GM23338 (cell line): Measurements from ENCODE around the gene CHST14. TPM values are rescaled to one million over a fixed set of nuclear protein-coding genes. Genes with fewer than 3 reads are reported as not detected.

ENCODE experiments used
- ATAC-seq: fragments of 200-7000 bp; cut with Tn5 transposase; 3 replicates; pipeline ENCODE4 v1.9.1; 2020
- DNase-seq: peaks from one replicate; pipeline ENCODE4 v3.0.0-alpha.2; 2015; ENCODE audit warnings: low spot score
- H2AFZ ChIP-seq: fragments of 200-600 bp; sonication (generic); 2 replicates; pipeline ENCODE4 v1.8.0; 2016; ENCODE audit warnings: antibody characterized with exemption, mild to moderate bottlenecking, moderate library complexity
- H3F3A ChIP-seq: fragments of 200-600 bp; sonication (generic); replicated peaks from 2 replicates; pipeline ENCODE4 v1.8.0; 2017; ENCODE audit warnings: antibody characterized with exemption, mixed run types, low read depth
- H3K27ac ChIP-seq: fragments of 200-600 bp; sonication (generic); 2 replicates; pipeline ENCODE4 v1.6.1; 2016; ENCODE audit warnings: low read depth
- H3K27me3 ChIP-seq: fragments of 200-600 bp; sonication (generic); 2 replicates; pipeline ENCODE4 v1.8.0; 2016; ENCODE audit warnings: mild to moderate bottlenecking, mixed run types, moderate library complexity; ENCODE audit not compliant: insufficient read depth
- H3K36me3 ChIP-seq: fragments of 200-600 bp; sonication (generic); 2 replicates; pipeline ENCODE4 v1.8.0; 2016; ENCODE audit warnings: mild to moderate bottlenecking; ENCODE audit not compliant: insufficient read depth
- H3K4me1 ChIP-seq: fragments of 200-600 bp; sonication (generic); 2 replicates; pipeline ENCODE4 v1.8.0; 2016; ENCODE audit warnings: mild to moderate bottlenecking, moderate library complexity; ENCODE audit not compliant: insufficient read depth
- H3K4me2 ChIP-seq: fragments of 200-600 bp; sonication (generic); 2 replicates; pipeline ENCODE4 v1.7.1; 2017; ENCODE audit warnings: mixed run types
- H3K4me3 ChIP-seq: fragments of 200-600 bp; sonication (generic); 2 replicates; pipeline ENCODE4 v1.6.1; 2016; ENCODE audit warnings: mixed run types
- H3K79me2 ChIP-seq: fragments of 200-600 bp; sonication (generic); replicated peaks from 2 replicates; pipeline ENCODE4 v1.8.0; 2017; ENCODE audit warnings: mild to moderate bottlenecking; ENCODE audit not compliant: insufficient read depth
- H3K9me2 ChIP-seq: fragments of 200-600 bp; sonication (generic); 2 replicates; pipeline ENCODE4 v1.8.0; 2017; ENCODE audit not compliant: insufficient read depth
- H4K20me1 ChIP-seq: fragments of 200-600 bp; sonication (generic); replicated peaks from 2 replicates; pipeline ENCODE4 v1.8.0; 2017; ENCODE audit warnings: mild to moderate bottlenecking; ENCODE audit not compliant: insufficient read depth
- H3K27ac Mint-ChIP-seq: 2 replicates; pipeline ENCODE4 v1.8.0; 2020; ENCODE audit warnings: inconsistent platforms, mild to moderate bottlenecking, moderate library complexity, mixed read lengths
- H3K27me3 Mint-ChIP-seq: 3 replicates; pipeline ENCODE4 v1.8.0; 2022; ENCODE audit warnings: low read depth, mild to moderate bottlenecking, moderate library complexity, mixed read lengths, inconsistent platforms; ENCODE audit not compliant: insufficient read depth, poor library complexity
- H3K36me3 Mint-ChIP-seq: 3 replicates; pipeline ENCODE4 v1.8.0; 2021; ENCODE audit warnings: low read depth, mild to moderate bottlenecking, inconsistent platforms, moderate library complexity, mixed read lengths
- H3K4me1 Mint-ChIP-seq: 3 replicates; pipeline ENCODE4 v1.8.0; 2020; ENCODE audit warnings: mild to moderate bottlenecking, inconsistent platforms, mixed read lengths
- H3K4me3 Mint-ChIP-seq: 3 replicates; pipeline ENCODE4 v1.8.0; 2021; ENCODE audit warnings: moderate library complexity, mild to moderate bottlenecking, inconsistent platforms, mixed read lengths
- H3K9me3 Mint-ChIP-seq: 3 replicates; pipeline ENCODE4 v1.8.0; 2020; ENCODE audit warnings: moderate library complexity, mild to moderate bottlenecking, inconsistent platforms, mixed read lengths
- CREB1 ChIP-seq: fragments of 250-450 bp; sonication (Bioruptor Pico); IDR thresholded peaks from 2 replicates; pipeline ENCODE4 v1.5.0; 2020; ENCODE audit warnings: low read depth, mild to moderate bottlenecking, moderate library complexity
- EZH2 ChIP-seq: fragments of 200-600 bp; sonication (generic); IDR thresholded peaks from one replicate; pipeline ENCODE4 v1.8.0; 2017; ENCODE audit warnings: antibody characterized with exemption, mild to moderate bottlenecking, low read depth; ENCODE audit not compliant: unreplicated experiment
- EZH2phosphoT487 ChIP-seq: fragments of 200-600 bp; sonication (generic); IDR thresholded peaks from one replicate; pipeline ENCODE4 v1.8.1; 2018; ENCODE audit warnings: antibody characterized with exemption; ENCODE audit not compliant: unreplicated experiment
- JUNB ChIP-seq: IDR thresholded peaks from one replicate; pipeline ENCODE4 v1.6.1; 2016; ENCODE audit warnings: antibody characterized with exemption; ENCODE audit not compliant: unreplicated experiment
- NANOG ChIP-seq: IDR thresholded peaks from 2 replicates; pipeline ENCODE4 v1.6.1; 2016; ENCODE audit warnings: antibody characterized with exemption, borderline replicate concordance
- POLR2AphosphoS5 ChIP-seq: IDR thresholded peaks from 2 replicates; pipeline ENCODE4 v1.6.1; 2016; ENCODE audit warnings: antibody characterized with exemption, low read depth
- REST ChIP-seq: IDR thresholded peaks from one replicate; pipeline ENCODE4 v1.6.1; 2018; ENCODE audit warnings: antibody characterized with exemption; ENCODE audit not compliant: unreplicated experiment
- STAT1 ChIP-seq: IDR thresholded peaks from one replicate; pipeline ENCODE4 v1.6.1; 2016; ENCODE audit warnings: antibody characterized with exemption; ENCODE audit not compliant: unreplicated experiment
- ZNF114 ChIP-seq: fragments of 250-450 bp; sonication (Bioruptor Pico); IDR thresholded peaks from 2 replicates; pipeline ENCODE4 v1.5.0; 2020; ENCODE audit warnings: mild to moderate bottlenecking, moderate library complexity
- ZNF331 ChIP-seq: fragments of 250-450 bp; sonication (Bioruptor Pico); IDR thresholded peaks from 2 replicates; pipeline ENCODE4 v1.5.0; 2020; ENCODE audit warnings: low read depth, mild to moderate bottlenecking, moderate library complexity
- ZNF462 ChIP-seq: fragments of 250-450 bp; sonication (Bioruptor Pico); IDR thresholded peaks from 2 replicates; pipeline ENCODE4 v1.5.0; 2020; ENCODE audit warnings: mild to moderate bottlenecking, moderate library complexity
- polyA plus RNA-seq: library from polyadenylated mRNA; unstranded; fragments of >200 nt; fragmentation: Nextera tagmentation; extraction: Ambion mirVana; gene quantifications from 2 replicates; pipeline ENCODE4 v1.2.1, GENCODE V29; 2016
- total RNA-seq: library from RNA; depleted of rRNA; stranded (reverse); fragments of >200 nt; shearing (Covaris generic); gene quantifications from 2 replicates; pipeline ENCODE4 v1.2.3, GENCODE V29; 2014
- TF ChIP-seq, protein P1 (sequence below): IDR thresholded peaks from 2 replicates; pipeline ENCODE4 v1.6.1; 2016; ENCODE audit warnings: antibody characterized with exemption
- TF ChIP-seq, protein P2 (sequence below), 2 experiments: fragments of 200-600 bp in 1 of 2; sonication (generic) in 1 of 2; conservative IDR thresholded peaks; 2 replicates each; pipeline versions ENCODE4 v1.5.1 to v1.6.1; 2016 to 2017; ENCODE audit warnings: antibody characterized with exemption in 2 of 2, low read depth in 2 of 2, mild to moderate bottlenecking in 2 of 2, moderate library complexity in 1 of 2

Gene CHST14
- total and polyA plus RNA-seq, 2 experiments from 2014 or later = 8.4 to 15.6 TPM

DNA sequence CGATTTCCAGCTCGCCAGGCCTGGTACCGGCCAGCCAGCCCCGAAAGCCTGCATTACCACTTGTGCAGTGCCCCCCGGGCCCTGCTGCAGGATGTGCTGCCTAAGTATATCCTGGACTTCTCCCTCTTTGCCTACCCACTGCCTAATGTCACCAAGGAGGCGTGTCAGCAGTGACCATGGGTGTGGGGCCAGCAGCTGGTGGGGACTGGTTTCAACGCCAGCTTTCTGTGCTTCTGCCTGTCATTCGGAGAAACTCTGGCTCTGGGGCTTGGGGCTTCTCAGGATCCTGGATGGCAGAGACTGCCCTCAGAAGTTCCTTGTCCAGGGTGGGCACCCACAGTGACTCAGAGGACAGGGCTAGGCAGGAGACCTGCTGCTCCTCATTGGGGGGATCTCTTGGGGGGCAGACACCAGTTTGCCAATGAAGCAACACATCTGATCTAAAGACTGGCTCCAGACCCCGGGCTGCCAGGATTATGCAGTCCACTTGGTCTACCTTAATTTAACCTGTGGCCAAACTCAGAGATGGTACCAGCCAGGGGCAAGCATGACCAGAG, 1.5 kb downstream of the CHST14 start:
- Mint-ChIP-seq H3K9me3 (no peaks in the 10 kb centered on the region), H3K4me1 (peaks cover 37% of the 10 kb centered on the region), H3K27me3 (peaks cover 22% of the 10 kb centered on the region), H3K4me3 (peak overlapping the region; percentile 84), H3K36me3 (peaks cover 9% of the 10 kb centered on the region), H3K27ac (no peak overlapping the region)
- no peaks in the 10 kb centered on the region for H3K79me2 ChIP-seq
- no peaks in the 10 kb centered on the region for H3K27me3 ChIP-seq
- H3K4me1 ChIP-seq = peaks cover 18% of the 10 kb centered on the region
- peaks cover 15% of the 10 kb centered on the region for H3F3A ChIP-seq
- DNase-seq (no peak), ATAC-seq (no peak)
- no peaks in the 10 kb centered on the region for H3K9me2 ChIP-seq
- H3K4me3 ChIP-seq = peak overlapping the region; percentile 81
- no peaks in the 10 kb centered on the region for H3K36me3 ChIP-seq
- no peak overlapping the region for H3K27ac ChIP-seq
- TF ChIP-seq ZNF331 (CRISPR knock-in tag) (no peak), REST (no peak), EZH2 (no peak), STAT1 (no peak), ZNF462 (CRISPR knock-in tag) (no peak), POLR2AphosphoS5 (no peak), EZH2phosphoT487 (no peak), JUNB (no peak), CREB1 (CRISPR knock-in tag) (no peak), ZNF114 (no peak), NANOG (no peak)
- TF ChIP-seq, protein P1, sequence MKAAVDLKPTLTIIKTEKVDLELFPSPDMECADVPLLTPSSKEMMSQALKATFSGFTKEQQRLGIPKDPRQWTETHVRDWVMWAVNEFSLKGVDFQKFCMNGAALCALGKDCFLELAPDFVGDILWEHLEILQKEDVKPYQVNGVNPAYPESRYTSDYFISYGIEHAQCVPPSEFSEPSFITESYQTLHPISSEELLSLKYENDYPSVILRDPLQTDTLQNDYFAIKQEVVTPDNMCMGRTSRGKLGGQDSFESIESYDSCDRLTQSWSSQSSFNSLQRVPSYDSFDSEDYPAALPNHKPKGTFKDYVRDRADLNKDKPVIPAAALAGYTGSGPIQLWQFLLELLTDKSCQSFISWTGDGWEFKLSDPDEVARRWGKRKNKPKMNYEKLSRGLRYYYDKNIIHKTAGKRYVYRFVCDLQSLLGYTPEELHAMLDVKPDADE = no peak
- TF ChIP-seq, protein P2, sequence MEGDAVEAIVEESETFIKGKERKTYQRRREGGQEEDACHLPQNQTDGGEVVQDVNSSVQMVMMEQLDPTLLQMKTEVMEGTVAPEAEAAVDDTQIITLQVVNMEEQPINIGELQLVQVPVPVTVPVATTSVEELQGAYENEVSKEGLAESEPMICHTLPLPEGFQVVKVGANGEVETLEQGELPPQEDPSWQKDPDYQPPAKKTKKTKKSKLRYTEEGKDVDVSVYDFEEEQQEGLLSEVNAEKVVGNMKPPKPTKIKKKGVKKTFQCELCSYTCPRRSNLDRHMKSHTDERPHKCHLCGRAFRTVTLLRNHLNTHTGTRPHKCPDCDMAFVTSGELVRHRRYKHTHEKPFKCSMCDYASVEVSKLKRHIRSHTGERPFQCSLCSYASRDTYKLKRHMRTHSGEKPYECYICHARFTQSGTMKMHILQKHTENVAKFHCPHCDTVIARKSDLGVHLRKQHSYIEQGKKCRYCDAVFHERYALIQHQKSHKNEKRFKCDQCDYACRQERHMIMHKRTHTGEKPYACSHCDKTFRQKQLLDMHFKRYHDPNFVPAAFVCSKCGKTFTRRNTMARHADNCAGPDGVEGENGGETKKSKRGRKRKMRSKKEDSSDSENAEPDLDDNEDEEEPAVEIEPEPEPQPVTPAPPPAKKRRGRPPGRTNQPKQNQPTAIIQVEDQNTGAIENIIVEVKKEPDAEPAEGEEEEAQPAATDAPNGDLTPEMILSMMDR (conservative IDR thresholded peaks at IDR 0.05; ENCODE audit: low read depth in 2 of 2) = no peak
- H3K4me2 ChIP-seq = peak overlapping the region; percentile 98
- H4K20me1 ChIP-seq = peaks cover 7% of the 10 kb centered on the region; the same call in 1 of the 2 replicates
- no peak overlapping the region for H2AFZ ChIP-seq
